Activated CD8-positive, alpha-beta T cell treated with anti-CD3 and anti-CD28 coated beads for 36 hours (primary cell): ENCODE data around the gene HIVEP1. TPM values are rescaled to one million over a fixed set of nuclear protein-coding genes. Genes with fewer than 3 reads are reported as not detected.

ENCODE experiments used
- ATAC-seq: fragments of 200-7000 bp; cut with Tn5 transposase; one replicate; pipeline ENCODE4 v1.10.0; 2021; ENCODE audit warnings: mild to moderate bottlenecking, moderate library complexity
- CTCF ChIA-PET: fragments of 350-600 bp; sonication (Branson Sonifier 250); formaldehyde crosslinking; loops from one replicate; lab custom pipeline; 2021; ENCODE audit warnings: antibody characterized with exemption; lab: Charles Lee
- POLR2A ChIA-PET: fragments of 350-600 bp; sonication (Branson Sonifier 250); formaldehyde crosslinking; loops from one replicate; lab custom pipeline; 2021; ENCODE audit warnings: antibody characterized with exemption; lab: Charles Lee
- DNase-seq: peaks from one replicate; pipeline ENCODE4 v3.0.0-alpha.2; 2020
- H3K27ac Mint-ChIP-seq: one replicate; pipeline ENCODE4 v1.8.0; 2021; ENCODE audit warnings: mild to moderate bottlenecking, mixed read lengths
- H3K27me3 Mint-ChIP-seq: one replicate; pipeline ENCODE4 v1.8.0; 2021; ENCODE audit warnings: mixed read lengths
- H3K36me3 Mint-ChIP-seq: one replicate; pipeline ENCODE4 v1.8.0; 2021; ENCODE audit warnings: low read depth, mixed read lengths
- H3K4me1 Mint-ChIP-seq: one replicate; pipeline ENCODE4 v1.8.0; 2021; ENCODE audit warnings: low read depth, mixed read lengths
- H3K4me3 Mint-ChIP-seq: one replicate; pipeline ENCODE4 v1.8.0; 2021; ENCODE audit warnings: mild to moderate bottlenecking, moderate library complexity, mixed read lengths
- H3K9me3 Mint-ChIP-seq: one replicate; pipeline ENCODE4 v1.8.0; 2021; ENCODE audit warnings: mixed read lengths
- intact Hi-C: fragments of 100-400 bp; cut with micrococcal nuclease; formaldehyde crosslinking; loops from one replicate; pipeline ENCODE4 v1.10.0; 2022
- total RNA-seq, 2 experiments: library from RNA; stranded (reverse); gene quantifications; one replicate each; pipeline ENCODE4 v1.2.3, GENCODE V29; 2021
- TF ChIP-seq, protein P1 (sequence below): fragments of 200-600 bp; IDR thresholded peaks from one replicate; pipeline ENCODE4 v1.8.0; 2022; ENCODE audit warnings: antibody characterized with exemption, mild to moderate bottlenecking

The HIVEP1 gene
- total RNA-seq, 2 experiments from 2014 or later: 38.5 to 41.3 TPM

DNA sequence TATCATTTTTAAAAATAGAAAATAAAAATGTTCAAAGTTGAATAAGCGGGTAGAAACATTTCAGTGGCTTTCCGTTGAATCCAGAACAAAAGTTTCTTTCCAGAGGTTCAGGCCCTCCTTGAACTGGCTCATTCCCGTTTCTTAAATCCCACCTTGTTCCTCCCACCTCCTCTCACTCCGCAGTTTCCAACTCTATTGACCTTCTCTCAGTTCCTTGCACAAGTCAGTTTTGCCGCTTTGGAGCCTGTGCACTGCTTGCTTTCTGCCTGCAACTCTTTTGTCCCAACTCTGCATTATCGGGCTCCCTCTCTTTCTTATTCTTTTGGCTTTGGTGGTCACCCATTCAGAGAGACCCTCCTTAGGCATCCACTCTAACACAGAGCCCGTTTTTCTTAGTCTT, 178.1 kb downstream of the HIVEP1 start:
- Mint-ChIP-seq H3K4me3 (no peak overlapping the region), H3K36me3 (no peaks in the 10 kb centered on the region), H3K27ac (no peak overlapping the region), H3K27me3 (no peaks in the 10 kb centered on the region), H3K9me3 (no peaks in the 10 kb centered on the region), H3K4me1 (no peaks in the 10 kb centered on the region)
- DNase-seq (no peak), ATAC-seq (no peak)
- TF ChIP-seq, protein P1, sequence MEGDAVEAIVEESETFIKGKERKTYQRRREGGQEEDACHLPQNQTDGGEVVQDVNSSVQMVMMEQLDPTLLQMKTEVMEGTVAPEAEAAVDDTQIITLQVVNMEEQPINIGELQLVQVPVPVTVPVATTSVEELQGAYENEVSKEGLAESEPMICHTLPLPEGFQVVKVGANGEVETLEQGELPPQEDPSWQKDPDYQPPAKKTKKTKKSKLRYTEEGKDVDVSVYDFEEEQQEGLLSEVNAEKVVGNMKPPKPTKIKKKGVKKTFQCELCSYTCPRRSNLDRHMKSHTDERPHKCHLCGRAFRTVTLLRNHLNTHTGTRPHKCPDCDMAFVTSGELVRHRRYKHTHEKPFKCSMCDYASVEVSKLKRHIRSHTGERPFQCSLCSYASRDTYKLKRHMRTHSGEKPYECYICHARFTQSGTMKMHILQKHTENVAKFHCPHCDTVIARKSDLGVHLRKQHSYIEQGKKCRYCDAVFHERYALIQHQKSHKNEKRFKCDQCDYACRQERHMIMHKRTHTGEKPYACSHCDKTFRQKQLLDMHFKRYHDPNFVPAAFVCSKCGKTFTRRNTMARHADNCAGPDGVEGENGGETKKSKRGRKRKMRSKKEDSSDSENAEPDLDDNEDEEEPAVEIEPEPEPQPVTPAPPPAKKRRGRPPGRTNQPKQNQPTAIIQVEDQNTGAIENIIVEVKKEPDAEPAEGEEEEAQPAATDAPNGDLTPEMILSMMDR: no peak
- CTCF ChIA-PET: interaction anchor here (0.7 kb wide), 1 partner anchor 8 kb away, joined by 3 read pairs; no protein-coding TSS in a partner anchor
- intact Hi-C loops: no loop called here
- POLR2A ChIA-PET: no interaction called here

DNA sequence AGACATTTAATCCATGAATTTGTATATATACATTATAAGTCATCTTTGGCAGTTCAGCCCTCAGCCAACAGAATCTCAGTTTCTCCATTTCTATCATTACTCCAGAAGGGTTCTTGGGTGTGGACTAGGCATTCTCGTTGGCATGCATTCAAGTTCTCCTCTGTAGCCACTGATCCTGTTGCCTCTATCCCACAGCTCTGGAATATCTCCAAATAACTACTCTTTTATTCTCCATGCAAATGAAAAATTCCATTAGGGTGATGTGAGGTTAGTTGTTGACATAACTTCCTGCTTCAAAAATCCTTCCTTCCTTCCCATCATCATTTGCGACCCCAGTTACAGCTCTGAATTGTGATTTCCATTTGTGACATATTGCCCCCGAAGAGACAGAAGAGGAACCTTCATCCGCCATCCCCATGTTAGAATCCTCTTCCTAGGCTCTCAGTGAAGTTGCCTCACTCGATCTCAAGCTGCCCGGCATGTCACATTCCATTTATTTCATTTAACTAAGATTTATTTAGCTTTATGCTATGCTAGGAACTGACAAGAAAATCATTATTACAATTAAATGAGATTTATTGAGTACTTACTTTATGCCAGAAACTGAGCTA, 184.3 kb downstream of the HIVEP1 start:
- Mint-ChIP-seq H3K27me3 (no peaks in the 10 kb centered on the region), H3K36me3 (no peaks in the 10 kb centered on the region), H3K4me3 (no peak overlapping the region), H3K27ac (no peak overlapping the region), H3K4me1 (no peaks in the 10 kb centered on the region), H3K9me3 (no peaks in the 10 kb centered on the region)
- ChIA-PET CTCF (no interaction called here), POLR2A (no interaction called here)
- no peak for ATAC-seq
- intact Hi-C loops: no loop called here
- no peak for DNase-seq
- TF ChIP-seq, protein P1: no peak

DNA sequence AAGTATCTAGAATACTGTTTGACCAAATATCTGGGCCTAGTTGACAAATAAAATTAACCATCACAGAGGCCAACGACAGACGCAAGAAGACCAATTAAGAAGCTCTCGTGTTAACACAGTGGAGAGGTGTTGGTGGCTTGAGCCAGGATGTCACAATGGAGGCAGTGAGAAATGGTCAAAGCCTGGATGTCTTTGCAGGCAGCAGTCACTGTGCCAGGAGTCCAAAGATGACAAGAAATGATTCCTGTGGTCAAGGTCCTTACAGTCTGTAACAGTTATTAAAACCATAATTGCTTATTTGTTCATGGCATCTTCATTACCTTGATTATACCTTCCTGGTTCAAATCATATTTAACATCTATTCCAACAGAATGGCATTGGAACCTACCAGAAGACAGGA, 186.7 kb downstream of the HIVEP1 start:
- ATAC-seq: no peak

DNA sequence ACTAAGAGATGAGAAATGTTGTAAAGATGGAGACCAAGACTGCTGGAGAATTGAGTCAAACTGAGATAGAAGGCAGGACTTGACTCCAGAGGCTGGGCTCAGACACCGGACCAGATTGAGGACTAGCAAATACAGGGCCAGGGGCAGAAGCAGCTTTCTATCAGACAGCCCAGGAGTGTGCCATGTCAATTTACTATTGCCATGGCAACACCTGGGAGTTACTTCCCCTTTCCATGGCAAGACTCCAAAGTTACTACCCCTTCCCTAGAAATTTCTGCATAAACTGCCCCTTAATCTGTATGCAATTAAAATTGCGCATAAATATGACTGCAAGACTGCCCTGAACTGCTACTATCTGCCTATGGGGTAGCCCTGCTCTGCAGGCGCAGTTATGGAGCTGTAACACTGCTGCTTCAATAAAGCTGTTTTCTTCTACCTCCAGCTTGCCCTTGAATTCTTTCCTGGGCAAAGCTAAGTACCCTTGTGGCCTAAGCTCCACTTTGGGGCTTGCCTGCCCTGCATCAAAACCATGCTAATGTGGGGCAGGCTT, 188.0 kb downstream of the HIVEP1 start:
- CTCF ChIA-PET: interaction anchor here (0.7 kb wide), 1 partner anchor 32 kb away, joined by 3 read pairs; no protein-coding TSS in a partner anchor
- ATAC-seq (no peak), DNase-seq (no peak)
- H3K4me1 Mint-ChIP-seq: no peaks in the 10 kb centered on the region
- TF ChIP-seq, protein P1: no peak
- H3K9me3 Mint-ChIP-seq: no peaks in the 10 kb centered on the region
- H3K4me3 Mint-ChIP-seq: no peak overlapping the region
- peaks cover 2% of the 10 kb centered on the region for H3K27me3 Mint-ChIP-seq
- POLR2A ChIA-PET: interaction anchor here (0.6 kb wide), 1 partner anchor 888 kb away, joined by 3 read pairs; no protein-coding TSS in a partner anchor
- intact Hi-C loops: no loop called here
- H3K36me3 Mint-ChIP-seq: no peaks in the 10 kb centered on the region
- no peak overlapping the region for H3K27ac Mint-ChIP-seq

More for the DNA sequence above, 186.7 kb downstream of the HIVEP1 start:
- intact Hi-C loops: no loop called here
- Mint-ChIP-seq H3K9me3 (no peaks in the 10 kb centered on the region), H3K36me3 (no peaks in the 10 kb centered on the region), H3K4me1 (no peaks in the 10 kb centered on the region), H3K27ac (no peak overlapping the region), H3K4me3 (no peak overlapping the region), H3K27me3 (no peaks in the 10 kb centered on the region)
- CTCF ChIA-PET: interaction anchor here (0.6 kb wide), 1 partner anchor 9 kb away, joined by 3 read pairs; no protein-coding TSS in a partner anchor
- POLR2A ChIA-PET: no interaction called here
- no peak for DNase-seq
- TF ChIP-seq, protein P1: no peak

DNA sequence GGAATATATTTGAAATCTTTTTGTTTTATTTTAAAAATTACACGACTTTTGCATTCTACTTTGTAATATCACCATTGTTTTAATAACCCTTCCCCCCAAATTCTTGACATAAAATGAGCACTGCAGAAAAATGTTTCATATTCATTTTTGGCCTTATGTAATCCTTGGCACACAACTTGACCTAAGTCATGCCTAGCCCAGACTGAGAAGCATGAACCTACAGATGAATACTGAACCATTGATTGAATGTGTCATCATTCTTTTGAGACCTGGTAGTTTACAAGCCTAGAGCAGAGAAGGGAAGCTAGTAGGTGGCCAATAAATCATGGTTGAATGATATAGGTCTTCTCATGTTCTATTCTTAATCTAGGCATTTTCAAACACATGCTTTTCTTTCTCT, 188.6 kb downstream of the HIVEP1 start:
- H3K36me3 Mint-ChIP-seq: no peaks in the 10 kb centered on the region
- TF ChIP-seq, protein P1: no peak
- no peak overlapping the region for H3K4me3 Mint-ChIP-seq
- ATAC-seq (no peak), DNase-seq (no peak)
- ChIA-PET CTCF (interaction anchor here (0.7 kb wide), 1 partner anchor 31 kb away, joined by 3 read pairs; no protein-coding TSS in a partner anchor), POLR2A (no interaction called here)
- no peak overlapping the region for H3K27ac Mint-ChIP-seq
- H3K9me3 Mint-ChIP-seq: no peaks in the 10 kb centered on the region
- intact Hi-C loops: no loop called here
- H3K27me3 Mint-ChIP-seq: peaks cover 2% of the 10 kb centered on the region
- H3K4me1 Mint-ChIP-seq: no peaks in the 10 kb centered on the region
